B cell (primary cell): ENCODE data around the gene UMODL1. TPM values are rescaled to one million over a fixed set of nuclear protein-coding genes. Genes with fewer than 3 reads are reported as not detected.

Experiments
- ATAC-seq: fragments of 200-7000 bp; cut with Tn5 transposase; one replicate; pipeline ENCODE4 v1.10.0; 2021; ENCODE audit warnings: low read depth, mild to moderate bottlenecking, moderate number of reproducible peaks, moderate library complexity
- CTCF ChIA-PET: fragments of 350-600 bp; sonication (Branson Sonifier 250); formaldehyde crosslinking; loops from one replicate; lab custom pipeline; 2021; ENCODE audit warnings: antibody characterized with exemption, inconsistent platforms; lab: Charles Lee
- POLR2A ChIA-PET: fragments of 350-600 bp; sonication (Branson Sonifier 250); formaldehyde crosslinking; loops from one replicate; lab custom pipeline; 2021; ENCODE audit warnings: antibody characterized with exemption; lab: Charles Lee
- DNase-seq: peaks from one replicate; pipeline ENCODE4 v3.0.0; 2013
- H2AFZ ChIP-seq: 2 replicates; pipeline ENCODE4 v1.6.1; 2012; ENCODE audit warnings: mild to moderate bottlenecking, low read depth, low read length; ENCODE audit not compliant: insufficient read depth, poor library complexity, severe bottlenecking
- H3K27ac ChIP-seq, 2 donors: 1 replicate in 1 of 2; 2 replicates in 1 of 2; pipeline ENCODE4 v1.5.1; 2012 to 2013; ENCODE audit warnings: low read length in 2 of 2, mild to moderate bottlenecking in 2 of 2, moderate library complexity in 1 of 2
- H3K27me3 ChIP-seq, 4 experiments: fragments of 200-600 bp in 1 of 4; sonication (generic) in 1 of 4; replicated peaks in 1 of 4; 1 replicate in 2 of 4; 2 replicates in 2 of 4; pipeline versions ENCODE4 v1.6.1 to v1.7.0; 2013 to 2016; ENCODE audit warnings: low read length in 3 of 4, mild to moderate bottlenecking in 2 of 4, mixed read lengths in 1 of 4, moderate library complexity in 1 of 4; ENCODE audit not compliant: insufficient read depth in 4 of 4, control insufficient read depth in 3 of 4; ENCODE audit errors: control extremely low read depth in 1 of 4
- H3K36me3 ChIP-seq, 2 experiments: replicated peaks in 1 of 2; 1 replicate in 1 of 2; 2 replicates in 1 of 2; pipeline versions ENCODE4 v1.6.1 to v1.7.1; 2013; ENCODE audit warnings: low read length in 1 of 2; ENCODE audit not compliant: insufficient read depth in 2 of 2, control insufficient read depth in 1 of 2; ENCODE audit errors: control extremely low read depth in 1 of 2, extremely low read depth in 1 of 2
- H3K4me1 ChIP-seq, 2 donors: fragments of 200-600 bp in 1 of 2; sonication (generic) in 1 of 2; 1 replicate in 1 of 2; 2 replicates in 1 of 2; pipeline versions ENCODE4 v1.5.1 to v1.6.1; 2013 to 2017; ENCODE audit warnings: low read length in 2 of 2; ENCODE audit not compliant: control insufficient read depth in 2 of 2, insufficient read depth in 2 of 2
- H3K4me2 ChIP-seq: replicated peaks from 2 replicates; pipeline ENCODE3; 2012; ENCODE audit warnings: mild to moderate bottlenecking, low read depth, low read length; ENCODE audit not compliant: poor library complexity, severe bottlenecking
- H3K4me3 ChIP-seq, 5 experiments: fragments of 200-600 bp in 1 of 5; sonication (generic) in 1 of 5; 1 replicate in 3 of 5; 2 replicates in 2 of 5; pipeline versions ENCODE4 v1.5.1 to v1.7.0; 2011 to 2016; ENCODE audit warnings: low read length in 4 of 5, mild to moderate bottlenecking in 4 of 5, low read depth in 2 of 5, control low read depth in 1 of 5, moderate library complexity in 1 of 5; ENCODE audit not compliant: insufficient read depth in 1 of 5; ENCODE audit errors: control extremely low read depth in 1 of 5, extremely low read depth in 1 of 5
- H3K79me2 ChIP-seq: fragments of 200-600 bp; sonication (generic); one replicate; pipeline ENCODE4 v1.6.0; 2016; ENCODE audit warnings: low read length; ENCODE audit not compliant: control insufficient read depth, insufficient read depth
- H3K9ac ChIP-seq: fragments of 200-600 bp; sonication (generic); 2 replicates; pipeline ENCODE4 v1.6.1; 2017; ENCODE audit warnings: mild to moderate bottlenecking, low read length, moderate library complexity
- H3K9me3 ChIP-seq, 3 donors: one replicate each; pipeline versions ENCODE4 v1.6.1 to v1.7.1; 2013; ENCODE audit warnings: low read length in 2 of 3; ENCODE audit not compliant: control insufficient read depth in 2 of 3, insufficient read depth in 1 of 3; ENCODE audit errors: control extremely low read depth in 1 of 3
- H4K20me1 ChIP-seq: 2 replicates; pipeline ENCODE4 v1.6.0; 2012; ENCODE audit warnings: mild to moderate bottlenecking, low read length; ENCODE audit not compliant: insufficient read depth, control insufficient read depth, poor library complexity, severe bottlenecking
- H3K27ac Mint-ChIP-seq: one replicate; pipeline ENCODE4 v1.8.0; 2021; ENCODE audit warnings: mixed read lengths
- H3K27me3 Mint-ChIP-seq: one replicate; pipeline ENCODE4 v1.8.0; 2021; ENCODE audit warnings: mixed read lengths
- H3K4me1 Mint-ChIP-seq: one replicate; pipeline ENCODE4 v1.8.0; 2021; ENCODE audit warnings: mixed read lengths
- H3K4me3 Mint-ChIP-seq: one replicate; pipeline ENCODE4 v1.8.0; 2021; ENCODE audit warnings: mixed read lengths
- H3K9me3 Mint-ChIP-seq: one replicate; pipeline ENCODE4 v1.8.0; 2022; ENCODE audit warnings: mixed read lengths; ENCODE audit not compliant: insufficient read depth
- CTCF ChIP-seq: fragments of 200-600 bp; IDR thresholded peaks from one replicate; pipeline ENCODE4 v1.8.0; 2022; ENCODE audit warnings: antibody characterized with exemption, mild to moderate bottlenecking
- EZH2 ChIP-seq: IDR thresholded peaks from 2 replicates; pipeline ENCODE4 v1.6.1; 2012; ENCODE audit warnings: borderline replicate concordance, low read depth, mild to moderate bottlenecking, moderate library complexity, low read length; ENCODE audit not compliant: insufficient read depth, poor library complexity, severe bottlenecking
- WGBS: methylation state at CpG from one replicate; pipeline ENCODE4 v1.1.5; 2013; ENCODE audit warnings: missing lambda C conversion rate; ENCODE audit not compliant: insufficient coverage; 5-methylcytosine and 5-hydroxymethylcytosine counted together
- intact Hi-C: fragments of 100-400 bp; cut with micrococcal nuclease; formaldehyde crosslinking; loops from one replicate; pipeline ENCODE4 v1.10.0; 2022
- polyA plus RNA-seq: library from polyadenylated mRNA; depleted of rRNA; stranded (reverse); fragments of >200 nt; gene quantifications from 2 replicates; pipeline ENCODE4 v1.2.3, GENCODE V29; 2012
- total RNA-seq, 2 donors: library from RNA; stranded (reverse); fragments of 120-200 nt in 1 of 2; gene quantifications; 1 replicate in 1 of 2; 2 replicates in 1 of 2; pipeline versions ENCODE4 v1.2.3 to v1.2.4, GENCODE V29; 2013 to 2022

The UMODL1 gene
- total and polyA plus RNA-seq, 2 donors (not counting 1 experiment from before 2014, with no cell fraction given) = 0.10 to 0.49 TPM

- CTCF ChIA-PET = no interaction called here
- H3K27ac Mint-ChIP-seq = no peak overlapping the region
These were observed 26.1 kb upstream of the UMODL1 start for GRCh38 chr21:42044871-42045495.

More at GRCh38 chr21:42044871-42045495, 26.1 kb upstream of the UMODL1 start:
- no peak overlapping the region for H3K27ac ChIP-seq
- no peak overlapping the region for H2AFZ ChIP-seq
- H3K79me2 ChIP-seq = no peaks in the 10 kb centered on the region
- no peak overlapping the region for H3K9ac ChIP-seq
- POLR2A ChIA-PET = interaction anchor here (0.5 to 0.7 kb wide), 2 partner anchors 33 to 1577 kb away, joined by 4 to 9 read pairs; no protein-coding TSS in a partner anchor
- no peak for DNase-seq
- Mint-ChIP-seq H3K4me1 (no peaks in the 10 kb centered on the region), H3K4me3 (no peak overlapping the region), H3K9me3 (no peaks in the 10 kb centered on the region), H3K27me3 (no peaks in the 10 kb centered on the region)
- no peaks in the 10 kb centered on the region for H3K4me1 ChIP-seq
- H3K36me3 ChIP-seq = no peaks in the 10 kb centered on the region
- no peaks in the 10 kb centered on the region for H3K9me3 ChIP-seq
- H3K27me3 ChIP-seq = no peaks in the 10 kb centered on the region
- 87% methylated on average over 3 of the region's 7 CpGs for WGBS
- TF ChIP-seq CTCF (no peak), EZH2 (no peak)
- no peak for ATAC-seq
- intact Hi-C loops = no loop called here
- H3K4me2 ChIP-seq = no peak overlapping the region
- no peaks in the 10 kb centered on the region for H4K20me1 ChIP-seq
- no peak overlapping the region for H3K4me3 ChIP-seq
